ENCODE data around the gene ANKRD40.

Gene ANKRD40

GRCh38 chr17:50699410-50699809, 8.3 kb downstream of the ANKRD40 start:
- Histone ChIP-seq H3K79me2 (ENCODE audit: insufficient read depth, low read length) (peaks cover 29% of the 10 kb centered on the region), H3K4me3 (ENCODE audit: insufficient read depth, low read length, poor library complexity, severe bottlenecking) (no peak overlapping the region), H3K27me3 (ENCODE audit: low read length) (no peaks in the 10 kb centered on the region), H3K9me2 (replicated peaks; ENCODE audit: insufficient read depth, low read length) (no peaks in the 10 kb centered on the region), H2AFZ (ENCODE audit: low read depth, low read length, severe bottlenecking) (no peak overlapping the region), H3K36me3 (ENCODE audit: low read length) (peaks cover 8% of the 10 kb centered on the region; the same call in 1 of the 2 replicates), H3F3A (ENCODE audit: insufficient read depth) (no peaks in the 10 kb centered on the region), H4K20me1 (ENCODE audit: low read depth, low read length) (peaks cover 4% of the 10 kb centered on the region; the same call in 1 of the 2 replicates), H3K9me3 (ENCODE audit: insufficient read depth, low read length) (no peaks in the 10 kb centered on the region), H3K27ac (ENCODE audit: low read depth, low read length) (no peak overlapping the region), H3K4me2 (ENCODE audit: low read depth, low read length, poor library complexity, severe bottlenecking) (no peak overlapping the region), H3K9ac (ENCODE audit: low read length) (no peak overlapping the region)
- TF ChIP-seq EZH2phosphoT487 (conservative IDR thresholded peaks at IDR 0.05; ENCODE audit: low read length) (no peak), CTCF (IDR thresholded peaks at IDR 0.05; ENCODE audit: insufficient read depth, low read length, poor library complexity, severe bottlenecking) (no peak)

GRCh38 chr17:50697663-50698272, 9.9 kb downstream of the ANKRD40 start:
- Histone ChIP-seq H3K9me3 (ENCODE audit: insufficient read depth, low read length) (no peaks in the 10 kb centered on the region), H4K20me1 (ENCODE audit: low read depth, low read length) (peaks cover 4% of the 10 kb centered on the region; the same call in 1 of the 2 replicates), H3F3A (ENCODE audit: insufficient read depth) (no peaks in the 10 kb centered on the region), H3K79me2 (ENCODE audit: insufficient read depth, low read length) (peaks cover 18% of the 10 kb centered on the region), H3K27me3 (ENCODE audit: low read length) (no peaks in the 10 kb centered on the region), H3K4me2 (ENCODE audit: low read depth, low read length, poor library complexity, severe bottlenecking) (no peak overlapping the region), H3K27ac (ENCODE audit: low read depth, low read length) (no peak overlapping the region), H3K36me3 (ENCODE audit: low read length) (peaks cover 12% of the 10 kb centered on the region; the same call in 1 of the 2 replicates), H2AFZ (ENCODE audit: low read depth, low read length, severe bottlenecking) (no peak overlapping the region), H3K4me3 (ENCODE audit: insufficient read depth, low read length, poor library complexity, severe bottlenecking) (no peak overlapping the region), H3K9ac (ENCODE audit: low read length) (no peak overlapping the region), H3K9me2 (replicated peaks; ENCODE audit: insufficient read depth, low read length) (no peaks in the 10 kb centered on the region)
- TF ChIP-seq CTCF (IDR thresholded peaks at IDR 0.05; ENCODE audit: insufficient read depth, low read length, poor library complexity, severe bottlenecking) = no peak
- TF ChIP-seq EZH2phosphoT487 (conservative IDR thresholded peaks at IDR 0.05; ENCODE audit: low read length) = no peak

- H3K79me2 ChIP-seq (ENCODE audit: insufficient read depth, low read length) = peaks cover 11% of the 10 kb centered on the region
- peaks cover 12% of the 10 kb centered on the region; the same call in 1 of the 2 replicates for H3K36me3 ChIP-seq (ENCODE audit: low read length)
- peaks cover 4% of the 10 kb centered on the region; the same call in 1 of the 2 replicates for H4K20me1 ChIP-seq (ENCODE audit: low read depth, low read length)
- H3F3A ChIP-seq (ENCODE audit: insufficient read depth) = no peaks in the 10 kb centered on the region
- H3K4me3 ChIP-seq (ENCODE audit: insufficient read depth, low read length, poor library complexity, severe bottlenecking) = no peak overlapping the region
- H3K9me2 ChIP-seq (replicated peaks; ENCODE audit: insufficient read depth, low read length) = no peaks in the 10 kb centered on the region
- no peak overlapping the region for H3K27ac ChIP-seq (ENCODE audit: low read depth, low read length)
- no peaks in the 10 kb centered on the region for H3K9me3 ChIP-seq (ENCODE audit: insufficient read depth, low read length)
- no peak overlapping the region for H3K9ac ChIP-seq (ENCODE audit: low read length)
- H2AFZ ChIP-seq (ENCODE audit: low read depth, low read length, severe bottlenecking) = no peak overlapping the region
- TF ChIP-seq EZH2phosphoT487 (conservative IDR thresholded peaks at IDR 0.05; ENCODE audit: low read length) (no peak), CTCF (IDR thresholded peaks at IDR 0.05; ENCODE audit: insufficient read depth, low read length, poor library complexity, severe bottlenecking) (no peak)
- no peak overlapping the region for H3K4me2 ChIP-seq (ENCODE audit: low read depth, low read length, poor library complexity, severe bottlenecking)
- no peaks in the 10 kb centered on the region for H3K27me3 ChIP-seq (ENCODE audit: low read length)
Observed at GRCh38 chr17:50697062-50697461, 10.7 kb downstream of the ANKRD40 start.

Data from SU-DHL-6 (cell line).